ENCODE measurements around the gene GAS2L1. TPM values are rescaled to one million over a fixed set of nuclear protein-coding genes. Genes with fewer than 3 reads are reported as not detected.

GAS2L1 gene
- total RNA-seq, 1 experiment from 2014 or later = 22.7 TPM

- intact Hi-C loops (cut with micrococcal nuclease; ENCODE audit: unreplicated experiment) = no loop called here
- no TSS peak for BruUV-seq (replicated peaks)
- TF ChIP-seq CTCF (conservative IDR thresholded peaks at IDR 0.05; ENCODE audit: low read depth, low read length) (no peak), EZH2 (IDR thresholded peaks at IDR 0.05; ENCODE audit: borderline replicate concordance, low read depth, low read length, poor library complexity, severe bottlenecking) (no peak)
- Histone ChIP-seq H3K9me3 (ENCODE audit: low read depth, low read length, poor library complexity, severe bottlenecking) (no peaks in the 10 kb centered on the region), H3K36me3 (ENCODE audit: insufficient read depth, low read length, poor library complexity, severe bottlenecking) (no peaks in the 10 kb centered on the region), H3K27me3 (replicated peaks; ENCODE audit: insufficient read depth, low read depth, low read length, poor library complexity) (peaks cover 5% of the 10 kb centered on the region), H3K4me1 (ENCODE audit: insufficient read depth, low read length, poor library complexity, severe bottlenecking) (peaks cover 23% of the 10 kb centered on the region), H3K4me3 (ENCODE audit: low read depth, low read length, poor library complexity, severe bottlenecking) (no peak overlapping the region), H3K27ac (ENCODE audit: low read depth, low read length, poor library complexity, severe bottlenecking) (no peak overlapping the region)
- ChIA-PET POLR2A (ENCODE audit: low non-redundant PET) (no interaction called here), CTCF (interaction anchor here (0.6 kb wide), 1 partner anchor 359 kb away, joined by 4 read pairs; no protein-coding TSS in a partner anchor)
- no peak for DNase-seq (ENCODE audit: low spot score)
These were observed 2.4 kb downstream of the GAS2L1 start for GRCh38 chr22:29308791-29309262.

- peaks cover 23% of the 10 kb centered on the region for H3K4me1 ChIP-seq (ENCODE audit: insufficient read depth, low read length, poor library complexity, severe bottlenecking)
- intact Hi-C loops (cut with micrococcal nuclease; ENCODE audit: unreplicated experiment) = no loop called here
- POLR2A ChIA-PET (ENCODE audit: low non-redundant PET) = no interaction called here
- CTCF ChIA-PET = no interaction called here
- no peaks in the 10 kb centered on the region for H3K9me3 ChIP-seq (ENCODE audit: low read depth, low read length, poor library complexity, severe bottlenecking)
- H3K36me3 ChIP-seq (ENCODE audit: insufficient read depth, low read length, poor library complexity, severe bottlenecking) = no peaks in the 10 kb centered on the region
- H3K4me3 ChIP-seq (ENCODE audit: low read depth, low read length, poor library complexity, severe bottlenecking) = no peak overlapping the region
- TF ChIP-seq CTCF (conservative IDR thresholded peaks at IDR 0.05; ENCODE audit: low read depth, low read length) = no peak
- TF ChIP-seq EZH2 (IDR thresholded peaks at IDR 0.05; ENCODE audit: borderline replicate concordance, low read depth, low read length, poor library complexity, severe bottlenecking) = no peak
- H3K27ac ChIP-seq (ENCODE audit: low read depth, low read length, poor library complexity, severe bottlenecking) = no peak overlapping the region
- no peak for DNase-seq (ENCODE audit: low spot score)
- H3K27me3 ChIP-seq (replicated peaks; ENCODE audit: insufficient read depth, low read depth, low read length, poor library complexity) = peaks cover 12% of the 10 kb centered on the region
- no TSS peak for BruUV-seq (replicated peaks)
These were observed 3.0 kb downstream of the GAS2L1 start for GRCh38 chr22:29309332-29310064.

- H3K4me3 ChIP-seq (ENCODE audit: low read depth, low read length, poor library complexity, severe bottlenecking) = no peak overlapping the region
- TF ChIP-seq CTCF (conservative IDR thresholded peaks at IDR 0.05; ENCODE audit: low read depth, low read length) = no peak
- TF ChIP-seq EZH2 (IDR thresholded peaks at IDR 0.05; ENCODE audit: borderline replicate concordance, low read depth, low read length, poor library complexity, severe bottlenecking) = no peak
- BruUV-seq (replicated peaks) = no TSS peak
- DNase-seq (ENCODE audit: low spot score) = no peak
- peaks cover 28% of the 10 kb centered on the region for H3K4me1 ChIP-seq (ENCODE audit: insufficient read depth, low read length, poor library complexity, severe bottlenecking)
- H3K27me3 ChIP-seq (replicated peaks; ENCODE audit: insufficient read depth, low read depth, low read length, poor library complexity) = peaks cover 20% of the 10 kb centered on the region
- CTCF ChIA-PET = no interaction called here
- no peaks in the 10 kb centered on the region for H3K9me3 ChIP-seq (ENCODE audit: low read depth, low read length, poor library complexity, severe bottlenecking)
- POLR2A ChIA-PET (ENCODE audit: low non-redundant PET) = no interaction called here
- H3K36me3 ChIP-seq (ENCODE audit: insufficient read depth, low read length, poor library complexity, severe bottlenecking) = no peaks in the 10 kb centered on the region
- H3K27ac ChIP-seq (ENCODE audit: low read depth, low read length, poor library complexity, severe bottlenecking) = no peak overlapping the region
- intact Hi-C loops (cut with micrococcal nuclease; ENCODE audit: unreplicated experiment) = no loop called here
These were observed 3.8 kb downstream of the GAS2L1 start for GRCh38 chr22:29310065-29310862.

Measured in A673 (cell line).